HG02840 (cell line): Measurements from ENCODE around the gene WIPF1.
A peak's percentile ranks its signal among the peaks of the same experiment; 100 is the strongest.

Experiments used
- ATAC-seq: cut with Tn5 transposase; IDR thresholded peaks from one replicate; pipeline ENCODE4 v1.9.1; 2021; ENCODE audit warnings: mild to moderate bottlenecking, moderate library complexity, moderate number of reproducible peaks; ENCODE audit not compliant: unreplicated experiment, low FRiP score

WIPF1 gene

GRCh38 chr2:174623106-174623637 is 25.6 kb upstream of the WIPF1 start:
- no peak for ATAC-seq

- no peak for ATAC-seq
Observed at GRCh38 chr2:174621323-174621722, 23.7 kb upstream of the WIPF1 start.

GRCh38 chr2:174618179-174618578 is 20.6 kb upstream of the WIPF1 start:
- ATAC-seq, result no peak

- no peak for ATAC-seq
Observed at GRCh38 chr2:174617718-174618117, 20.1 kb upstream of the WIPF1 start.

GRCh38 chr2:174617120-174617519 is 19.5 kb upstream of the WIPF1 start:
- no peak for ATAC-seq

GRCh38 chr2:174615871-174616436 is 18.4 kb upstream of the WIPF1 start:
- no peak for ATAC-seq

GRCh38 chr2:174614261-174614660 is 16.7 kb upstream of the WIPF1 start:
- no peak for ATAC-seq

- no peak for ATAC-seq
Observed at GRCh38 chr2:174613531-174613930, 15.9 kb upstream of the WIPF1 start.

GRCh38 chr2:174612970-174613369 is 15.4 kb upstream of the WIPF1 start:
- no peak for ATAC-seq

- ATAC-seq, result no peak
Observed at GRCh38 chr2:174611854-174612253, 14.2 kb upstream of the WIPF1 start.

GRCh38 chr2:174611006-174611405 is 13.4 kb upstream of the WIPF1 start:
- no peak for ATAC-seq

- no peak for ATAC-seq
Observed at GRCh38 chr2:174610243-174610995, 12.8 kb upstream of the WIPF1 start.

- no peak for ATAC-seq
Observed at GRCh38 chr2:174609261-174609660, 11.7 kb upstream of the WIPF1 start.

- peak; percentile 41 for ATAC-seq
Observed at GRCh38 chr2:174608866-174609214, 11.2 kb upstream of the WIPF1 start.

- ATAC-seq, result peak; percentile 68
Observed at GRCh38 chr2:174607989-174608865, 10.6 kb upstream of the WIPF1 start.

- ATAC-seq, result no peak
Observed at GRCh38 chr2:174607584-174607983, 10.0 kb upstream of the WIPF1 start.

- ATAC-seq, result no peak
Observed at GRCh38 chr2:174606336-174606735, 8.7 kb upstream of the WIPF1 start.

- ATAC-seq, result no peak
Observed at GRCh38 chr2:174605687-174606086, 8.1 kb upstream of the WIPF1 start.

- ATAC-seq, result no peak
Observed at GRCh38 chr2:174603280-174603679, 5.7 kb upstream of the WIPF1 start.

- no peak for ATAC-seq
Observed at GRCh38 chr2:174602745-174603144, 5.1 kb upstream of the WIPF1 start.

GRCh38 chr2:174600349-174600748 is 2.7 kb upstream of the WIPF1 start:
- no peak for ATAC-seq
